AG04450 (cell line): ENCODE results near the gene OPN3. TPM values are rescaled to one million over a fixed set of nuclear protein-coding genes. Genes with fewer than 3 reads are reported as not detected.

ENCODE experiments used
- CTCF ChIA-PET: fragments of 300-600, 350-600 bp; formaldehyde crosslinking; extraction: SDS; loops from one replicate; lab custom pipeline; 2022; ENCODE audit warnings: antibody characterized with exemption, inconsistent platforms; lab: Charles Lee
- POLR2A ChIA-PET: fragments of 350-600 bp; formaldehyde crosslinking; extraction: SDS; loops from one replicate; lab custom pipeline; 2021; ENCODE audit warnings: antibody characterized with exemption, inconsistent platforms; lab: Yijun Ruan, JAX
- DNase-seq: peaks from one replicate; pipeline ENCODE4 v3.0.0-alpha.2; 2011; ENCODE audit warnings: low read depth, low spot score
- H3K27ac ChIP-seq: one replicate; pipeline ENCODE4 v1.5.1; 2012; ENCODE audit warnings: low read depth, low read length, control low read depth
- H3K27me3 ChIP-seq: one replicate; pipeline ENCODE4 v1.6.0; 2012; ENCODE audit warnings: low read length; ENCODE audit not compliant: control insufficient read depth, insufficient read depth
- H3K4me3 ChIP-seq: 2 replicates; pipeline ENCODE4 v1.5.1; 2011; ENCODE audit warnings: mild to moderate bottlenecking, low read depth, low read length, control low read depth
- H3K9me3 ChIP-seq: 2 replicates; pipeline ENCODE4 v1.5.1; 2012; ENCODE audit warnings: low read length; ENCODE audit not compliant: control insufficient read depth, insufficient read depth
- polyA plus RNA-seq: library from polyadenylated mRNA; depleted of rRNA; stranded (reverse); fragments of >200 nt; gene quantifications from 2 replicates; pipeline ENCODE4 v1.2.3, GENCODE V29; 2011
- TF ChIP-seq, protein P1 (sequence below): IDR thresholded peaks from 2 replicates; pipeline ENCODE4 v1.5.1; 2011; ENCODE audit warnings: low read depth, low read length, control low read depth, inconsistent platforms

OPN3 gene
- polyA plus RNA-seq, 1 experiment, result 70.1 TPM

DNA sequence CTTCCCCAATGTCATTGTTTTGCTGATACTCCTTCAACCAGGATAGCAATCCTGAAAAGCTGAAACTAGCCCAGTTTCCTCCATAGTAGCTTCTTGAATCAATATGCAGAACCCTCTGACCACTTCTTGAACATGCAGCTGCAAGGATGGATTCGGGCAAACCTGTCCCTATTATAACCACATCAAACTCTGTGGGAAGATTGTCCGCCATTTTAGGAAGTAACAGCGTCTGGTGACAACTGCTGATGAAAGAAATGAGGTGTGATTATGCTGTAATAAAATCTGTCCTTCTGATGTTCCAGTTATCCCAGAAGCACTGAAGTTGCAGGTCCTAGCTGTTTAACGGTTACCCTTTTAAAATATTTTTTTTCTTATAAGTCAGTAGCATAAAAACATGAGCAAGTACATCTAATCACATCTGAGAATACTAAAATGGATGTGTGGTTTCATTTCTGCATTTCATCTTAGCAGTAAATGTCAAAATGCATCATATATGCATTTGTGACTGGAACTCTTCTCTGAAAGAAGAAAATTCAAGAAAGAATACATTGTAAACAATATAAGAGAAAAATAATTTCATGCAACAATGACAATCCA, 4.5 kb downstream of the OPN3 start:
- TF ChIP-seq, protein P1, sequence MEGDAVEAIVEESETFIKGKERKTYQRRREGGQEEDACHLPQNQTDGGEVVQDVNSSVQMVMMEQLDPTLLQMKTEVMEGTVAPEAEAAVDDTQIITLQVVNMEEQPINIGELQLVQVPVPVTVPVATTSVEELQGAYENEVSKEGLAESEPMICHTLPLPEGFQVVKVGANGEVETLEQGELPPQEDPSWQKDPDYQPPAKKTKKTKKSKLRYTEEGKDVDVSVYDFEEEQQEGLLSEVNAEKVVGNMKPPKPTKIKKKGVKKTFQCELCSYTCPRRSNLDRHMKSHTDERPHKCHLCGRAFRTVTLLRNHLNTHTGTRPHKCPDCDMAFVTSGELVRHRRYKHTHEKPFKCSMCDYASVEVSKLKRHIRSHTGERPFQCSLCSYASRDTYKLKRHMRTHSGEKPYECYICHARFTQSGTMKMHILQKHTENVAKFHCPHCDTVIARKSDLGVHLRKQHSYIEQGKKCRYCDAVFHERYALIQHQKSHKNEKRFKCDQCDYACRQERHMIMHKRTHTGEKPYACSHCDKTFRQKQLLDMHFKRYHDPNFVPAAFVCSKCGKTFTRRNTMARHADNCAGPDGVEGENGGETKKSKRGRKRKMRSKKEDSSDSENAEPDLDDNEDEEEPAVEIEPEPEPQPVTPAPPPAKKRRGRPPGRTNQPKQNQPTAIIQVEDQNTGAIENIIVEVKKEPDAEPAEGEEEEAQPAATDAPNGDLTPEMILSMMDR, result no peak
- ChIA-PET CTCF (interaction anchor here (1.0 to 5.0 kb wide), 2 partner anchors 8 to 24 kb away, joined by 5 to 45 read pairs; no protein-coding TSS in a partner anchor), POLR2A (interaction anchor here (0.9 kb wide), 1 partner anchor 20 kb away, joined by 3 read pairs; no protein-coding TSS in a partner anchor)
- Histone ChIP-seq H3K27ac (no peak overlapping the region), H3K27me3 (no peaks in the 10 kb centered on the region), H3K9me3 (no peaks in the 10 kb centered on the region), H3K4me3 (no peak overlapping the region)
- DNase-seq, result no peak

- POLR2A ChIA-PET, result interaction anchor here (0.6 kb wide), 1 partner anchor 220 kb away, joined by 3 read pairs; no protein-coding TSS in a partner anchor
- Histone ChIP-seq H3K27ac (no peak overlapping the region), H3K4me3 (no peak overlapping the region)
These were observed 7.2 kb downstream of the OPN3 start for GRCh38 chr1:241632987-241633386.

DNA sequence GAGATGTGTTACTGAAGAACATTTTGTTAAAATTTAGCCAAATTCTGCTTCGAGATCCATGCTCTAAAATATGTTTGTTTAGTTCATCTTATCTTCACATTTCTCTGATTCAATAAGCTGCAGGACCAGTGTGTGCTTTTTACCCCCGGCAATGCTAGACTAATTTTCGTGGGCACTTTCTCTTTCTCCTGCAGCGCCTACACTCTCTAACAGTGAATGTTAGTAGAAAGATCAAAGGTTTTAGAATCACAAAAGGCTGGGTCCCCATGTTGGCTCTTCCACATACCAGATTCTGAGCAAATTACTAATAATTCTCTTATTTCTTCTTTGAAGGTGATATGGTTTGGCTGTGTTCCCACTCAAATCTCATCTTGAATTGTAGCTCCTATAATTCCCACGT, 8.5 kb downstream of the OPN3 start:
- Histone ChIP-seq H3K9me3 (no peaks in the 10 kb centered on the region), H3K27ac (no peak overlapping the region), H3K27me3 (no peaks in the 10 kb centered on the region), H3K4me3 (no peak overlapping the region)
- ChIA-PET POLR2A (no interaction called here), CTCF (interaction anchor here (5.0 kb wide), 1 partner anchor 20 kb away, joined by 45 read pairs; no protein-coding TSS in a partner anchor)
- no peak for DNase-seq
- TF ChIP-seq, protein P1, result no peak

More at GRCh38 chr1:241632987-241633386, 7.2 kb downstream of the OPN3 start:
- CTCF ChIA-PET, result interaction anchor here (0.7 to 5.0 kb wide), 3 partner anchors 22 to 901 kb away, joined by 3 to 45 read pairs (median 9); no protein-coding TSS in a partner anchor
- Histone ChIP-seq H3K27me3 (no peaks in the 10 kb centered on the region), H3K9me3 (no peaks in the 10 kb centered on the region)
- TF ChIP-seq, protein P1, result no peak
- no peak for DNase-seq

DNA sequence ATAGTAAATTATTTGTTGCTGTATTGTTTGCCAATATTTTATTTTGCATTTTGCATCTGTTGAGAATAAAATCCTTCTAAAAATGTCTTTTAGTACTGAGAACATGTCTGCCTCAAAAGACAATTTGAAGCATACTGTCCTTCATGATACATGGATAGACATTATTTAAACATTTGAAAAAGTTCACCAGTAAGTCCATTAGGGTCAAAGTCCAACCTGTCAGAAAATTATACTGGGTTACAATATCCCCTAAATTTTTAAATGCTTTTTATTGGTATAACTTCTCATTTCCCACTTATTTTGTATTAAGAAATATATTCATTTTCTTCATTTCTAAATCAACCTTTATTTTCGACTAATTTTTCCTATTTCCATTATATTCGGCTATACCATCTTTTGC, 9.3 kb downstream of the OPN3 start:
- Histone ChIP-seq H3K27ac (no peak overlapping the region), H3K9me3 (no peaks in the 10 kb centered on the region), H3K4me3 (no peak overlapping the region), H3K27me3 (no peaks in the 10 kb centered on the region)
- ChIA-PET POLR2A (no interaction called here), CTCF (no interaction called here)
- no peak for DNase-seq
- TF ChIP-seq, protein P1, result no peak

- Histone ChIP-seq H3K27me3 (no peaks in the 10 kb centered on the region), H3K9me3 (no peaks in the 10 kb centered on the region), H3K4me3 (no peak overlapping the region), H3K27ac (no peak overlapping the region)
- no peak for DNase-seq
- TF ChIP-seq, protein P1, result no peak
- POLR2A ChIA-PET, result no interaction called here
- CTCF ChIA-PET, result interaction anchor here (2.1 kb wide), 1 partner anchor 20 kb away, joined by 18 read pairs; no protein-coding TSS in a partner anchor
These were observed 9.7 kb downstream of the OPN3 start for GRCh38 chr1:241630476-241630875.
